Mesenchymal stem cell (in vitro differentiated cells and primary cell): Measurements from ENCODE around the gene TMEM186.
"Not testable (repeated sequence)": the region's sequence is repeated elsewhere in the genome, so short reads cannot be mapped to it uniquely, and the experiment has no call there.

Experiments used
- DNase-seq: peaks from one replicate; pipeline ENCODE4 v3.0.0-alpha.2; 2013
- H2AFZ ChIP-seq: one replicate; pipeline ENCODE4 v1.6.1; 2013; ENCODE audit warnings: low read depth, mild to moderate bottlenecking, control low read depth, inconsistent platforms, low read length, moderate library complexity
- H2AK5ac ChIP-seq: 2 replicates; pipeline ENCODE4 v1.6.1; 2013; ENCODE audit warnings: low read length, moderate library complexity, mild to moderate bottlenecking, inconsistent platforms; ENCODE audit not compliant: severe bottlenecking
- H2BK120ac ChIP-seq: one replicate; pipeline ENCODE4 v1.6.1; 2013; ENCODE audit warnings: low read depth, mild to moderate bottlenecking, inconsistent platforms, low read length, moderate library complexity
- H2BK12ac ChIP-seq, 2 experiments: one replicate each; pipeline ENCODE4 v1.6.1; 2013; ENCODE audit warnings: inconsistent platforms in 2 of 2, low read length in 2 of 2, mild to moderate bottlenecking in 2 of 2, moderate library complexity in 2 of 2, control low read depth in 1 of 2
- H2BK15ac ChIP-seq: one replicate; pipeline ENCODE4 v1.6.1; 2013; ENCODE audit warnings: mild to moderate bottlenecking, low read depth, inconsistent platforms; ENCODE audit not compliant: poor library complexity, severe bottlenecking
- H2BK5ac ChIP-seq: 2 replicates; pipeline ENCODE4 v1.6.1; 2013; ENCODE audit warnings: low read depth, mild to moderate bottlenecking, low read length, control low read depth, inconsistent platforms; ENCODE audit not compliant: poor library complexity, severe bottlenecking
- H3K14ac ChIP-seq, 2 experiments: one replicate each; pipeline ENCODE4 v1.6.1; 2013; ENCODE audit warnings: inconsistent platforms in 2 of 2, low read length in 2 of 2, control low read depth in 1 of 2, mild to moderate bottlenecking in 1 of 2, moderate library complexity in 1 of 2
- H3K18ac ChIP-seq, 2 experiments: one replicate each; pipeline ENCODE4 v1.6.1; 2013; ENCODE audit warnings: inconsistent platforms in 2 of 2, low read length in 2 of 2, control low read depth in 1 of 2, low read depth in 1 of 2, mild to moderate bottlenecking in 1 of 2
- H3K23ac ChIP-seq, 2 experiments: one replicate each; pipeline ENCODE4 v1.6.1; 2013; ENCODE audit warnings: inconsistent platforms in 2 of 2, low read length in 2 of 2, mild to moderate bottlenecking in 2 of 2, moderate library complexity in 2 of 2, control low read depth in 1 of 2
- H3K27ac ChIP-seq: 2 replicates; pipeline ENCODE4 v1.5.1; 2013; ENCODE audit warnings: mild to moderate bottlenecking, moderate library complexity, low read length, control low read depth, inconsistent platforms; ENCODE audit not compliant: poor library complexity, severe bottlenecking
- H3K27me3 ChIP-seq, 2 experiments: 2 replicates each; pipeline versions ENCODE4 v1.6.1 to v1.7.0; 2013; ENCODE audit warnings: low read length in 2 of 2, mild to moderate bottlenecking in 2 of 2, moderate library complexity in 2 of 2, control low read depth in 1 of 2, inconsistent platforms in 1 of 2; ENCODE audit not compliant: control insufficient read depth in 1 of 2, insufficient read depth in 1 of 2
- H3K36me3 ChIP-seq, 2 experiments: 2 replicates each; pipeline versions ENCODE4 v1.6.1 to v1.7.0; 2013; ENCODE audit warnings: low read length in 2 of 2, control low read depth in 1 of 2, inconsistent platforms in 1 of 2, low read depth in 1 of 2, mild to moderate bottlenecking in 1 of 2; ENCODE audit not compliant: insufficient read depth in 2 of 2, control insufficient read depth in 1 of 2
- H3K4ac ChIP-seq, 2 experiments: one replicate each; pipeline ENCODE4 v1.6.1; 2013; ENCODE audit warnings: inconsistent platforms in 2 of 2, low read length in 2 of 2, mild to moderate bottlenecking in 2 of 2, moderate library complexity in 2 of 2, control low read depth in 1 of 2, low read depth in 1 of 2
- H3K4me1 ChIP-seq: 2 replicates; pipeline ENCODE4 v1.6.1; 2013; ENCODE audit warnings: low read depth, low read length, control low read depth; ENCODE audit not compliant: control insufficient read depth, insufficient read depth
- H3K4me2 ChIP-seq: 2 replicates; pipeline ENCODE4 v1.6.1; 2013; ENCODE audit warnings: low read length, mild to moderate bottlenecking, inconsistent platforms; ENCODE audit not compliant: poor library complexity, severe bottlenecking
- H3K4me3 ChIP-seq, 2 experiments: 2 replicates each; pipeline versions ENCODE4 v1.5.1 to v1.7.0; 2013; ENCODE audit warnings: low read length in 2 of 2, mild to moderate bottlenecking in 2 of 2, control low read depth in 1 of 2, low read depth in 1 of 2; ENCODE audit not compliant: insufficient read depth in 1 of 2
- H3K79me1 ChIP-seq: replicated peaks from 2 replicates; pipeline ENCODE4 v1.6.1; 2013; ENCODE audit warnings: mild to moderate bottlenecking, control low read depth, low read length, inconsistent platforms; ENCODE audit not compliant: poor library complexity, severe bottlenecking
- H3K9ac ChIP-seq: 2 replicates; pipeline ENCODE4 v1.7.0; 2013; ENCODE audit warnings: mild to moderate bottlenecking, low read length, moderate library complexity
- H3K9me3 ChIP-seq: 2 replicates; pipeline ENCODE4 v1.7.0; 2013; ENCODE audit warnings: mild to moderate bottlenecking, low read length; ENCODE audit not compliant: control insufficient read depth
- H4K8ac ChIP-seq: one replicate; pipeline ENCODE4 v1.6.1; 2013; ENCODE audit warnings: inconsistent platforms, mild to moderate bottlenecking, low read length, moderate library complexity
- H4K91ac ChIP-seq: one replicate; pipeline ENCODE4 v1.6.1; 2013; ENCODE audit warnings: mild to moderate bottlenecking, low read length, inconsistent platforms
- WGBS: methylation state at CpG from one replicate; pipeline ENCODE4 v1.1.7; 2013; ENCODE audit warnings: mixed read lengths; 5-methylcytosine and 5-hydroxymethylcytosine counted together

The TMEM186 gene

DNA sequence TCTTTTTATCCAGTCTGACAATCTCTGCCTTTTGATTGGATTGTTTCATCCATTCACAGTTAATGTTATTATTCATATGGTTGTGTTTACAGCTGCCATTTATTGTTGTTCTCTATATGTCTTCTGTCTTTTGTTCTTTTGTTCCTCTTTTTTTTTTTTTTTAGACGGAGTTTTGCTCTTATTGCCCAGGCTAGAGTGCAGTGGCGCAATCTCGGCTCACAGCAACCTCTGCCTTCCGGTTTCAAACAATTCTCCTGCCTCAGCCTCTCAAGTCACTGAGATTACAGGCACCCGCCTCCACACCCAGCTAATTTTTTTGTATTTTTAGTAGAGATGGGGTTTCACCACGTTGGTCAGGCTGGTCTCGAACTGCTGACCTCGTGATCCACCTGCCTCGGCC is 48.5 kb downstream of the TMEM186 start:
- not testable (repeated sequence) for H4K8ac ChIP-seq, H3K27ac ChIP-seq, H3K9me3 ChIP-seq, H2BK5ac ChIP-seq, H3K4me3 ChIP-seq, H2AFZ ChIP-seq, H3K4me2 ChIP-seq, H3K14ac ChIP-seq, H3K18ac ChIP-seq, H2BK12ac ChIP-seq, H3K4me1 ChIP-seq, DNase-seq, H3K9ac ChIP-seq, H3K4ac ChIP-seq, H2BK120ac ChIP-seq, H4K91ac ChIP-seq, H3K27me3 ChIP-seq, H3K79me1 ChIP-seq, H2BK15ac ChIP-seq, H2AK5ac ChIP-seq, H3K23ac ChIP-seq, H3K36me3 ChIP-seq
- WGBS: 95% methylated on average over 7 of the region's 9 CpGs
